ENCODE measurements around the gene RYR1. TPM values are rescaled to one million over a fixed set of nuclear protein-coding genes. Genes with fewer than 3 reads are reported as not detected.

RYR1 gene
- total RNA-seq, 2 donors from 2014 or later, result 0.33 to 1.0 TPM

DNA sequence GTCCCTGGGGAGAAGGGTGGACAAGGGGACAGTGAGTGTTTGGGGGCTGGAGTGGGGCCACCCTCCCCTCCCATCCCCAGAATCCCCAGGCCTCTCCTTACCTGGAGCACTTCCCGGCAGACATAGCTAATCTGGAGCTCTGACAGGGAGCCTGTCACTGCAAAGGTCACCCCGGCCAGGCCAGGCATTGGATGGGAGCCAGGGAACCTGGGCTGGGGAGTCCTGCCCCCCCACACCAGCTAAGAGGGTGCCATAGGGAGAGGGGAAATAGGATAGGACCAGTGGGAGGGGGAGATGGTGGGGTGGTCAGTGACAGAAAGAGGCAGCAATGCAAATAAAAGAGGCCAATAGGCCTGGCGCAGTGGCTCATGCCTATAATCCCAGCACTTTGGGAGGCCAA is 180.8 kb downstream of the RYR1 start:
- H3K36me3 ChIP-seq (replicated peaks in 1 of 2; ENCODE audit: insufficient read depth in 1 of 2, low read depth in 2 of 2), result no peaks in the 10 kb centered on the region
- H3K4me3 ChIP-seq, result no peak overlapping the region
- ATAC-seq, result no peak
- no peaks in the 10 kb centered on the region for H3K27me3 ChIP-seq
- TF ChIP-seq CTCF (IDR thresholded peaks at IDR 0.05), result no peak
- no peak for TF ChIP-seq POLR2A (IDR thresholded peaks at IDR 0.05)
- WGBS, 2 donors, result 45 to 100% methylated on average over 1 to 3 of the region's 3 CpGs
- DNase-seq, result no peak
- intact Hi-C loops (cut with DNase I), result loop anchor here (10.0 kb wide), 1 partner anchor 219 kb away; no protein-coding TSS in a partner anchor
- H3K9me3 ChIP-seq, result no peaks in the 10 kb centered on the region
- no peak overlapping the region for H3K27ac ChIP-seq
- H3K4me1 ChIP-seq, result peaks cover 7% of the 10 kb centered on the region

GRCh38 chr19:38615007-38615581 is 181.6 kb downstream of the RYR1 start:
- no peak overlapping the region for H3K27ac ChIP-seq
- H3K9me3 ChIP-seq, result no peaks in the 10 kb centered on the region
- peaks cover 14% of the 10 kb centered on the region for H3K4me1 ChIP-seq
- H3K36me3 ChIP-seq (replicated peaks in 1 of 2; ENCODE audit: insufficient read depth in 1 of 2, low read depth in 2 of 2), result no peaks in the 10 kb centered on the region
- H3K4me3 ChIP-seq, result no peak overlapping the region
- intact Hi-C loops (cut with DNase I), result loop anchor here (10.0 kb wide), 1 partner anchor 220 kb away; no protein-coding TSS in a partner anchor
- ATAC-seq, result no peak
- DNase-seq, result no peak
- WGBS, 2 donors, result 74 to 80% methylated on average over 7 of the region's 7 CpGs
- no peak for TF ChIP-seq CTCF (IDR thresholded peaks at IDR 0.05)
- no peak for TF ChIP-seq POLR2A (IDR thresholded peaks at IDR 0.05)
- no peaks in the 10 kb centered on the region for H3K27me3 ChIP-seq

DNA sequence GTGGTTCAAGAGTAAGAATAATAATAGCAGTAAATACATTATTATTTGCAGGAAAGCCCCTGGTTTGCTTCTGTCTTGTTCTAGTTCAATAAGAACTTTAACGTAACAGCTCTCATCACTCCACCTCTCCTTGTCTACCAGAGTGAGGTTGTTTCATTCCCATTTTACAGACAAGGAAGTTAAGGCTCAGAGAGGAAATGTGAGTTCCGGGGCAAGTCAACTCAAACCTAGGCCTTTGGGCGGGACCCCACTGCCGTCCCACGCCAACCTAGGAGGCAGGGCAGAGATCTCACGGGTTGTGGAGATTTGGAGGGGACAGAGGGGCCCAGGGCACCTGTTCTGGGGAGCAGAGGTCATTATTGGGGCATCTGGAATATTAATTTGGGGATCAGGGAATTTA is 182.8 kb downstream of the RYR1 start:
- DNase-seq, result no peak
- Histone ChIP-seq H3K4me3 (no peak overlapping the region), H3K27ac (no peak overlapping the region), H3K9me3 (no peaks in the 10 kb centered on the region), H3K36me3 (replicated peaks in 1 of 2; ENCODE audit: insufficient read depth in 1 of 2, low read depth in 2 of 2) (no peaks in the 10 kb centered on the region), H3K27me3 (no peaks in the 10 kb centered on the region), H3K4me1 (peaks cover 17% of the 10 kb centered on the region)
- TF ChIP-seq POLR2A (IDR thresholded peaks at IDR 0.05) (no peak), CTCF (IDR thresholded peaks at IDR 0.05) (no peak)
- 78 to 87% methylated on average over 6 of the region's 6 CpGs for WGBS, 2 donors
- intact Hi-C loops (cut with DNase I), result loop anchor here (10.0 kb wide), 1 partner anchor 221 kb away; no protein-coding TSS in a partner anchor
- ATAC-seq, result no peak

GRCh38 chr19:38617283-38617763 is 183.8 kb downstream of the RYR1 start:
- ATAC-seq, result no peak
- no peaks in the 10 kb centered on the region for H3K27me3 ChIP-seq
- peaks cover 17% of the 10 kb centered on the region for H3K4me1 ChIP-seq
- H3K9me3 ChIP-seq, result no peaks in the 10 kb centered on the region
- WGBS, 2 donors, result 56 to 80% methylated on average over 9 of the region's 9 CpGs
- H3K27ac ChIP-seq, result no peak overlapping the region
- intact Hi-C loops (cut with DNase I), result loop anchor here (10.0 kb wide), 1 partner anchor 223 kb away; no protein-coding TSS in a partner anchor
- H3K36me3 ChIP-seq (replicated peaks in 1 of 2; ENCODE audit: insufficient read depth in 1 of 2, low read depth in 2 of 2), result peaks cover 0 to 3% of the 10 kb centered on the region in 2 donors
- no peak for DNase-seq
- H3K4me3 ChIP-seq, result no peak overlapping the region
- TF ChIP-seq POLR2A (IDR thresholded peaks at IDR 0.05), result no peak
- no peak for TF ChIP-seq CTCF (IDR thresholded peaks at IDR 0.05)

All from body of pancreas (tissue), 4 donors.